Astrocyte (in vitro differentiated cells and primary cell): Measurements from ENCODE around the gene MZT2B.

Experiments used
- CTCF ChIP-seq: IDR thresholded peaks from 2 replicates; pipeline ENCODE4 v1.5.1; 2011; ENCODE audit warnings: low read depth, mild to moderate bottlenecking, inconsistent platforms, low read length, moderate library complexity; ENCODE audit not compliant: insufficient read depth
- EZH2 ChIP-seq: IDR thresholded peaks from 2 replicates; pipeline ENCODE4 v1.6.1; 2012; ENCODE audit warnings: mild to moderate bottlenecking, low read length, inconsistent platforms; ENCODE audit not compliant: insufficient read depth

DNA sequence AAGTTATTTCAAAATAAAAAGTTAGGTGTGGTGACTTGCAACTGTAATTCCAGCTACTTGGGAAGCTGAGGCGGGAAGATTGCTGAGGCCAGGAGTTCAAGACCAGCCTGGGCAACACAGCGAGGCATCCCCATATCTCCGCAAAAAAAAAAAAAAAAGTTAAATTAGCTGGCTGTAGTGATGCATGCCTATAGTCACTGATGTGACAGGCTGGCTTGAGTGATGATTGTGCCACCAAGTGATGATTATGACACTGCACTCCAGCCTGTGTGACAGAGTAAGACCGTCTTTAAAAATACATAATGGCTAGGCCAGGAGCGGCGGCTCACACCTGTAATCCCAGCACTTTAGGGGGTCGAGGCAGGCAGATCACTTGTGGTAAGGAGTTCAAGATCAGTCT, 12.2 kb upstream of the MZT2B start:
- TF ChIP-seq EZH2 (no peak), CTCF (no peak)
